ENCODE results near the gene ZNF280D.

DNA sequence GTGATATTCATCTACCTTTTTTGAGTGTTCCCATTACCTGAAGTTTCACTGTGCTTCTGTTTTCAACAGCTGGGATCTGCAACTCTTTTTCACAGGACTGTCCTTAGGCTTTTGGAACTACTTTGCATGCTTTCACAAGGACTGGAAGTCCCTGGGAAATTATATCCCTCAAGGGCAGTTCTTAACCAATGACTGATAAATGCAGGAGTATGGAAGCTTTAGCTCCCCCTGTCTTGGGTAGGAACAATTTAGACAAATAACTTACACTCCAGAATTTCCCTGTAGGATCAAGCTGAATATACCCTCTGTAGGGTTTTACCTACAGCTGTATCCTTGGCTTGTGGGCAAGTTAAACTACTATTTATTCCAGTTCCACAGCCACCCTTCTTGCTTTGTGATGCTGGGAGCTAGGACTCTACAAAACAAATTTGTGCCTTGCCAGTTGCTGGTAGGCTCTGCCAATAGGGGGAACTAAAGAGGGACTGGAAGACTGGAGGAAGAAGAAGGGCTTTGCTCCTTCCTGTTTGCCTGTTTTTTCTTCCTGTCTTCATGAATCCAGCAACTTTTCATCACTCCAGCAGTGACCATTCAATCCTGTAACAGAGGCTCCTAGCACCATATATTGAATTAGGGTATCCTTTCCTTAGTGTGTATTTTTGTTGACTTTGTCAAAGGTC lies 6.8 kb upstream of the ZNF280D start:
- no peak for TF ChIP-seq SIN3A (IDR thresholded peaks at IDR 0.05; ENCODE audit: borderline replicate concordance, insufficient read depth, low read length)
- TF ChIP-seq, protein P1, sequence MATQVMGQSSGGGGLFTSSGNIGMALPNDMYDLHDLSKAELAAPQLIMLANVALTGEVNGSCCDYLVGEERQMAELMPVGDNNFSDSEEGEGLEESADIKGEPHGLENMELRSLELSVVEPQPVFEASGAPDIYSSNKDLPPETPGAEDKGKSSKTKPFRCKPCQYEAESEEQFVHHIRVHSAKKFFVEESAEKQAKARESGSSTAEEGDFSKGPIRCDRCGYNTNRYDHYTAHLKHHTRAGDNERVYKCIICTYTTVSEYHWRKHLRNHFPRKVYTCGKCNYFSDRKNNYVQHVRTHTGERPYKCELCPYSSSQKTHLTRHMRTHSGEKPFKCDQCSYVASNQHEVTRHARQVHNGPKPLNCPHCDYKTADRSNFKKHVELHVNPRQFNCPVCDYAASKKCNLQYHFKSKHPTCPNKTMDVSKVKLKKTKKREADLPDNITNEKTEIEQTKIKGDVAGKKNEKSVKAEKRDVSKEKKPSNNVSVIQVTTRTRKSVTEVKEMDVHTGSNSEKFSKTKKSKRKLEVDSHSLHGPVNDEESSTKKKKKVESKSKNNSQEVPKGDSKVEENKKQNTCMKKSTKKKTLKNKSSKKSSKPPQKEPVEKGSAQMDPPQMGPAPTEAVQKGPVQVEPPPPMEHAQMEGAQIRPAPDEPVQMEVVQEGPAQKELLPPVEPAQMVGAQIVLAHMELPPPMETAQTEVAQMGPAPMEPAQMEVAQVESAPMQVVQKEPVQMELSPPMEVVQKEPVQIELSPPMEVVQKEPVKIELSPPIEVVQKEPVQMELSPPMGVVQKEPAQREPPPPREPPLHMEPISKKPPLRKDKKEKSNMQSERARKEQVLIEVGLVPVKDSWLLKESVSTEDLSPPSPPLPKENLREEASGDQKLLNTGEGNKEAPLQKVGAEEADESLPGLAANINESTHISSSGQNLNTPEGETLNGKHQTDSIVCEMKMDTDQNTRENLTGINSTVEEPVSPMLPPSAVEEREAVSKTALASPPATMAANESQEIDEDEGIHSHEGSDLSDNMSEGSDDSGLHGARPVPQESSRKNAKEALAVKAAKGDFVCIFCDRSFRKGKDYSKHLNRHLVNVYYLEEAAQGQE (IDR thresholded peaks at IDR 0.05; ENCODE audit: insufficient read depth in 1 of 2, low read depth in 2 of 2, low read length in 2 of 2): no peak
- TF ChIP-seq TAF1 (IDR thresholded peaks at IDR 0.05; ENCODE audit: borderline replicate concordance, insufficient read depth, low read length): no peak
- no peak for TF ChIP-seq POLR2AphosphoS5 (IDR thresholded peaks at IDR 0.05; ENCODE audit: low read depth, low read length)
